NCI-H226 (cell line): ENCODE results near the gene PTPA.

ENCODE experiments used
- DNase-seq: peaks from one replicate; pipeline ENCODE4 v3.0.0-alpha.2; 2015

The PTPA gene

DNA sequence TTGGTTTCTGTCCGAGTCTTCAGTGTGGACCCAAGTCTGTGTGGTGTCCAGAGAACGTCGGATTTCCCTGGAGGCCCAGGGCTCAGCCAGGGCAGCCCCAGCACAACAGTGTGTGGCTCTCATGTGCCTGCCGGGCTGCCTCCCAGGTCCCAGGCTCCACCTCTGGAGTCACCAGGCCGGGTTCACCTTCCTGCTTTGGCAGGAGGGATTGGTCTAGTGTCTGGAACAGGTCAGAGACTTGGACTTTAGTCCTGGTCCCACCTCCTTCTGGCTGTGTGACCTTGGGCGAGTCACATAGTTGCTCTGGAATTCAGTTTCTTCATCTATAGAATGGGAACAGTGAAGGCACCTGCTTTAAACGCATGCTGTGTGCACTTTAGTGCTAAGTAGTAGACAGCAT is 27.1 kb upstream of the PTPA start:
- no peak for DNase-seq

GRCh38 chr9:129089246-129089645 is 22.0 kb upstream of the PTPA start:
- no peak for DNase-seq

DNA sequence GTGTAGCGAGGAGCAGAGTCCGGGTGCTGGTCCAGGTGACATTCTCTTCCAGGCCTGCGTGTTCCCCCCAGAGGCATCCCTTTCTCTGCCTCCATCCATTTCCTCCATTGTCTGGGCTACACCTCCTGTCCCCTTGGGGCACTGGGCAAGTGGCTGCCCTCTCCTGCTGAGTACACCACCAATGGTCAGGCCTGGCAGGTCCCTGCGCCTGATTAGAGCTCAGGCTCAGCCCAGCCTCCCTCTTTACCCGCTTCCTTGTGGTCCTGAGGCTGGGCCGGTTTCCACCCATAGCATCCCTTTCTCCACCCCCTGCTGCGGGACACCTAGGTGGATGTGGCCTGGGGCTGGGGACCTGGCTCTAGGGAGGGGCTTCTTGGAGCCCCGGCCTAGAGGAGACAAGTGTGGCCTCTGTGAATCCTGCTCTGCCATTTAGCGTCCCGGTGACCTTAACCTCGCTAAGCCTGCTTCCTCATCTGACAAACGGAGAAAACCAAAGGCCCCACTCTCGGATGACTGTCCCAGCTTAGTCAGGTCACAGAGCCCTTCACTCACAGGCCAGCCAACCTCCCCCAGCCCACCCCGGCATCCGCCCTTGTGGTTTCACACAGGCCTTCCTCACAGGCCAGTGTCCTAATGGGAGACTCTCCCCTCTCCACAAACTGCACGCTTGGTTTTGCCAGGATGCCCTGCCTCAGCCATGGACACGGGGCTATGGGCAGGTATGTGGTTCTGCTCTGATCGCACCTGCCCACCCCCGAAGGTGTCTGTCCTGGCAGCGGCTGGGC is 17.4 kb upstream of the PTPA start:
- DNase-seq = no peak

GRCh38 chr9:129094387-129095169 is 16.6 kb upstream of the PTPA start:
- no peak for DNase-seq

DNA sequence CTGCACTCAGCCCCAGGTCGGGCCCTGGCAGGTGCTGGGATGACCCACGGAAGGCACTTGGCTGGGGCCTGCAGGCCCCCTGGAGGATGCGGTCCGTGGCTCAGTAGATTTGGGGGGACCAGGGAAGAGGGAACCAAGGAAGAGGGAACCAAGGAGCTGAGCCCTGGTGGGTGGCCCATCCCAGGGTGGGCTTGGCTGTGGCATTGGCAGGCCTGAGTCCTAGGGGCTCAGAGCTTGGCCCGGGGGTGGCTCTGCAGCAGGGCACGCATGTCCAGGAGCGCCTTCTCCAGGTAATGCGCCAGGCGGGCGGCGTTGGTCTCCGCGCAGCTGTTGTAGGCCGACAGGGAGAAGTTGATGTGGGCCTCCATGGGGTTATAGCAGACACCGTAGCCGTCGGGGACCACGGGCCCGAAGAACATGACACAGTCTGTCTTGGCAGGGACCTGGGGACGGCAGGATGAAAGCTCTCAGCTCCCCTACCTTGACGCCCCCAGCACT is 16.0 kb upstream of the PTPA start:
- DNase-seq = no peak

DNA sequence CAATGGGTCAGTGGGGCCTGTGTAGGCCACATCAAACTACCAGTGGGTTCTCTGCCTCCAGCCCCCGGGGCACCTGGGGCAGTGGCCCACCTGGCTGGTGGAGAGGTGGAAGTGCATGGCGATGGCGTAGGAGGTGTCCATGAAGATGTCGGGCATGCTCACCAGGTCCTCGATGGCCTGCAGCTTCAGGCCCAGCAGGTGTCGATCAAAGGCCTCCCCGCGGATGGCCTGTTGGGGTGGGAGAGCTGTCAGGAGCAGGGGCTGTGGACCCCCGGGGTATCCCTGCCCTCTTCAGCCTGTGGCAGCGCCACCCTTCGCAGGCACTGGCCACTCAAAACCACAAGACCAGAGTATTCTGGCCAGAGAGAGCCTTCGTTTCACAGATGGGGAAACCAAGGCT is 15.3 kb upstream of the PTPA start:
- no peak for DNase-seq

- no peak for DNase-seq
Measured at GRCh38 chr9:129097671-129098306, 13.4 kb upstream of the PTPA start.

DNA sequence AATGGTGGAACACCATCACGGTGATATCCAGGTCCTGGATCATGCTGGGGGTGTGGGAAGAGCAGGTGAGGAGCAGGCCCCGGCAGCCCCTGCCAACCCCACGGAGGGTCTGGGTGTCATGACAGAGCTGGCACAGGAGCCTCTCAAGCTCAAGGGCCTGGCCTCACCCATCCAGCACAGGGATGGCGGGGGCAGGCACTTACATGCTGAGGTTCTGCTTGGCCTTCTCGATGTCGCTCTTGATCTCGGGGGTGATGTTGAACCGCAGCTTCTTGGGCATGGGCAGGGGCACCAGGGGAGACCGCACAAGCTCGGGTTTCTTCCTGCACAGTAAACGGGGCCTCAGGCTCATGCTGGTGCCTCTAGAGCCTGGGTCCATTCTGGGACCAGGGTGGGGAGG is 12.9 kb upstream of the PTPA start:
- DNase-seq = no peak

DNA sequence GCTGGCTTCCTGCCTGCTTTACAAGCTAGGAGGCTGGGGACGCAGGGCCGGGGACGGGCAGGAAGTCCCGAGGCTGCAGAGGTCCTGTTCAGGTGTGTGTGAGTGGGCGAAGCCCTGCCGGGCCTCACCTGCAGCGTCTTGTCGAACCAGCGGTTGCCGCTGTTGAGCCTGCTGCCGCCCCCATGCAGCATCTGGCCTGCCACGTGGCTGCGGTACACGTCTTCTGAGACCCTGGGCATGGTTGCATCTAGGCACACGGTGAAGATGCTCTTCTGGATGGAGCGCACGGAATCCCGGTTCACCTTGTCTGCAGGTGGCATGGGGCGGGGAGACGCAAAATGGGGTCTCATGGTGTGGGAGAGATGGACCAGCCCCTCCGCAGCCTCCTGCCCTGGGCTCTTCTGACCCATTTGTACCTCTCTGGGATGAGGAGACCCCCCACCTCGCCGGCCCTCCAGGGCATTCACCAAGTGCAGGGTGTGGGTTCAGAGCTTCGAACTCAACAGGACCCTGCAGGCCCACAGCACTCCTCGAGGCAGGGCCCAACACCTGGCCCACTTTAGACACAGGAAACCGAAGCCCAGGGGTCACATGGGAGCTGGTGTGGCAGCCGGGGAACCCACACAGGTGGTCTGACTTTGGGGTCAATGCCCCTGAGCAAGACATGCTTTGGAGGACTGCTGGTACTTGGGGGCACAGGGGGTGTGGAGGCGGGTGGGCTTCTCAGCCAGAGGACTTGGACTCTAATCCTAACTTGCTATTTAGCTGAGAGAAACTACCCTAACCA is 10.6 kb upstream of the PTPA start:
- DNase-seq = no peak

DNA sequence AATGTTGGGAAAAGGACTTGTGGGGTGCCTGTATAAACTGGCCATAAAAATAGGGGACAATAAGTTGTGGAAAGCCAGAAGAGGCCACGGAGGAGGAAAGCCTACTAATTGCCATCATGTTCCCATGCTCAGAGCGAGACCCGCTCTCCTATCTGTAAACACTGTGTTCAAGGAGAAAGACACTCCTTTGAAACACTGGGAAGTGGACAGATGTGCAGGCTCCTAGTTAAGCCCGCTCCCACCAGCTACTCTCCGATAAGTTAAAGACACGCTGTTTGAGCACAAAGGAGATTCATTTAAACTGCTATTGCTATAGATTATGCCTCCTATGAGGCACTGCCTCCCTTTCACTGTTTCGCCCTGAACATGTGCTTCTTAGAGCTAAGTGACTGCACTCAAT is 9.9 kb upstream of the PTPA start:
- DNase-seq = no peak

DNA sequence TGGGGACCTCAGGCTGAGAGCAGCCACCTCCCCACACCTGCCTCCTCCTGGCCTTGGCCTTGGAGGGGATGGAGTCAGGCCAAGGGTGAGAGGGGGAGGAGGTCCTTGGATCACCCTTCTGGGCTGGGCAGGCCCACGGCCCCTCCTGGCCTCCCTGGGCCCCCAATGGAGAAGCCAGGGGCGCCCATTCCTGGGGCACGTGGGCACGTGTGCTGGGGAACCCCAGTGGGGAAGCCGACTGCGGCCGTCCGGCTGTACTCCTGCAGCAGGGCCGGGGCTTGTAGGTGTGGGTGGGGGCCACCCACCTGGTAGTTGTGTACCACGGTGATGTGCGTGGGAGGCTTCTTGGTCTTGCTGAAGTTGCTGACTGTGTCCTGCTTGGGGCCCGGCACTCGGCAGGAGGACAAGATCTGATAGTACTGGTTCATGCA is 9.1 kb upstream of the PTPA start:
- DNase-seq = no peak

DNA sequence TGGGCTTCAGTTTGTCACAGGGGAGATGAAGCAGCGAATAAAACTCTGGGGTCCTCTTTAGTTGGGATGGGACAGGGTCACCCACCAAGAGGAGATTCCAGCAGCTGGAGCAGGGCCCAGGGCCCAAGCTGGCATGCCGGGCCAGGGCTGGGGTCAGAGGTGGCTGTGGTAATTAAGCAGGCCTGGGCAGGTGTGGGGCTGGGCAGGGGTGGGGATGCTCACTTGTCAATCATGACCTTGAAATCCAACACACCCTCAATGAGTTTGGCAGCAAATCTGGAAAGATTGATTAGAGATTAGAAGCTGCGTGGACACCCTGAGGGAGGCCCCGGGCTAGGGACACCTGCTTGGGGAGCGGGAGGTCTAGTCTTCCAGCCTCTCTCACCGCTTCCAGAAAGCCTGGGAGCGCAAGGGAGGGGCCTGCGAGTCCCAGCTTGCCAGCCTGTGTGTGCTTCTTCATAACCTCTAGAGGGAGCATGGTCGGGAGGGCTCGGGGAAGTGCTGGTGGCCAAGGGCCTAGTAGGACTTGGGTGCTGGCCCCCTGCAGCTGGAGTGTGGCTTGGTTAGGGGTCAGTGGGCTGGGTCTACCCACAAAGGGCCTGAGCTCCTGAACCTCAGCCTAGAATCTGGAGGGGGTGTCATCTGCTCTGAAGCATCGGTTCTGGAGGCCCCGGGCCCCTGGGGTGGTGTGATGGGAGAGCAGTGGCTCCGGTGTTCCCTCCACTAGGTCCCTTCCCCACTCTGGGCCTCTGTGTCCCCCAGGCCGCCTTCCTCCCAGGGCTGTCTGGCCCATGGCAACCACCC is 8.2 kb upstream of the PTPA start:
- DNase-seq = peak; percentile 27

- DNase-seq = no peak
Measured at GRCh38 chr9:129103595-129103965, 7.6 kb upstream of the PTPA start.

DNA sequence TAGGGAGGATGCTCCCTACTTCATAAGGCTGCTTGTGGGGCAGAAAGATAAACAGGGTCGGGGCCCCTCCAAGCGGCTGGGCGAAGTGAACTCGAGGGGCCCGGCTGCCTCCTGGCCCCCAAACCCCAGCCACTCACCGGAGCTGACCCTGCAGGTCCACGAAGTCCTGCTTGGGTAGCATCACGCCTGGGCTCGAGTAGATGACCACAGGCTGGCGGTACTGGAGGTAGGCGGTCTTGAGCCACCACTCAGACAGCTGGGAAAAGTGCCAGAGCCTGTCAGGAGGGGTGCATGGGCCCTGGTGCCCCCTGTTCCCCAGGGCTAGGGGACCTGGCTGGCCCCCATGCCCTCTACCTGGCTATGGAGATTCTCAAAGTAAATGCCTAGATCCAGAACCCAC is 7.2 kb upstream of the PTPA start:
- no peak for DNase-seq

GRCh38 chr9:129105857-129106694 is 5.1 kb upstream of the PTPA start:
- no peak for DNase-seq

- DNase-seq = no peak
Measured at GRCh38 chr9:129107651-129108050, 3.6 kb upstream of the PTPA start.

GRCh38 chr9:129108083-129108804 is 3.0 kb upstream of the PTPA start:
- no peak for DNase-seq

DNA sequence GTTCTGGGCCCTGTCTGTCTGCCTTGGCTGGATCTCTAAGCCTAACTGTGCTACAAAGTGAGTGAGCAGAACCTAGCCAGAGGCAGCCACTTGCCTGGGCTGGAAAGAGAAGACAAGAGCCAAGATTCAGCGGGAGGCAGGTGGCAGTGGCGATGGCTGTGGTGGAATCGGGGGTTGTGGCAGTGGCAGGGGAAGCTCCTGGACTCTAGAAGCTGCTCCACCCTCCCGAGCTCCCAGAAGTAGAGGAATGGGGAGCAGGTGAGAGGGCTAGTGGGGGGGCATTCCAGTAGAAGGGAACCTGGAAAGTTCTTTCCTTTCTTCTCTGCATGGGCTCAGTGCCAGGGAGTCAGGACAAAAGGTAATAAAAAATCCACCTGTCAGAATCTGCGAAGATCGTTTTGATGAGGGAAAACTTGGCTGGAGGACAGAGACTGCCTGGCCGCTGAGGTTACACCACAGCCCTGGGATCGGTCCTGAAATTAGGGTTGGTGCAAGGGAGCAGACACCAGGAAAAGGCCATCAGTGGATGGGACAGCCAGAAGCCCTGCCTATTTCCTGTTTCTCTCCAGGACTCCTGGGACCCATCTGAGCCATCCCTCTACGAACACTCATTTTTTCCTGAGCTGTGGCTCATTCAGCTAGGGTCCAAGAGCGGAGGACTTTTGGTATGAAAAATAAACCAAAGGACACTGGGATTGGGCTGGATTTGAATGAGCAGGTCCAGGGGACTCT is 2.2 kb upstream of the PTPA start:
- DNase-seq = no peak

DNA sequence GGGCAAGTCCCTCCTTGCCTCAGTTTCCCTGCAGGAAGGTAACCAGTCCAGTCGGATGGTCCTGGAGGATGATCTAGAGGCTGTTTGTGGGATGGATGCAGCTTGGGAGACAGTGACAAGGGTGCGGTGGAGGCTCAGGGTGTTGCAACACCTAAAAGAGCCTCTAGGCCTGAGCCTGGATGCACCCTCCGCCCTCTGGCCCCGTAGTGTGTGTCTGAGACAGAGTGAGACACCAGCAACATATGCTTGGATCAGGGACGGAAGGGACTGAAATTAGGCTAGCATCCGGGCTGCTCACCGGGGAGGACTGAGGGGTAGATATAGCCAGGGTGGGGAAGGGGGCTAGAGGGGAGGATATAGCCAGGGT is 1.7 kb upstream of the PTPA start:
- no peak for DNase-seq
